ENCODE results near the gene MIS12. TPM values are rescaled to one million over a fixed set of nuclear protein-coding genes. Genes with fewer than 3 reads are reported as not detected.

Gene MIS12
- total and polyA plus RNA-seq, 2 of the 13 experiments (the other 11 are each of a cell fraction or from before 2014, with no cell fraction given) = 13.4 to 28.0 TPM

GRCh38 chr17:5486206-5487124 lies at the start of gene MIS12 (continued):
- TF ChIP-seq, protein P1, sequence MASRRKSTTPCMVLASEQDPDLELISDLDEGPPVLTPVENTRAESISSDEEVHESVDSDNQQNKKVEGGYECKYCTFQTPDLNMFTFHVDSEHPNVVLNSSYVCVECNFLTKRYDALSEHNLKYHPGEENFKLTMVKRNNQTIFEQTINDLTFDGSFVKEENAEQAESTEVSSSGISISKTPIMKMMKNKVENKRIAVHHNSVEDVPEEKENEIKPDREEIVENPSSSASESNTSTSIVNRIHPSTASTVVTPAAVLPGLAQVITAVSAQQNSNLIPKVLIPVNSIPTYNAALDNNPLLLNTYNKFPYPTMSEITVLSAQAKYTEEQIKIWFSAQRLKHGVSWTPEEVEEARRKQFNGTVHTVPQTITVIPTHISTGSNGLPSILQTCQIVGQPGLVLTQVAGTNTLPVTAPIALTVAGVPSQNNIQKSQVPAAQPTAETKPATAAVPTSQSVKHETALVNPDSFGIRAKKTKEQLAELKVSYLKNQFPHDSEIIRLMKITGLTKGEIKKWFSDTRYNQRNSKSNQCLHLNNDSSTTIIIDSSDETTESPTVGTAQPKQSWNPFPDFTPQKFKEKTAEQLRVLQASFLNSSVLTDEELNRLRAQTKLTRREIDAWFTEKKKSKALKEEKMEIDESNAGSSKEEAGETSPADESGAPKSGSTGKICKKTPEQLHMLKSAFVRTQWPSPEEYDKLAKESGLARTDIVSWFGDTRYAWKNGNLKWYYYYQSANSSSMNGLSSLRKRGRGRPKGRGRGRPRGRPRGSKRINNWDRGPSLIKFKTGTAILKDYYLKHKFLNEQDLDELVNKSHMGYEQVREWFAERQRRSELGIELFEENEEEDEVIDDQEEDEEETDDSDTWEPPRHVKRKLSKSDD (CRISPR knock-in tag; IDR thresholded peaks at IDR 0.05; ENCODE audit: low read depth) = peak; percentile 81
- TF ChIP-seq, protein P2, sequence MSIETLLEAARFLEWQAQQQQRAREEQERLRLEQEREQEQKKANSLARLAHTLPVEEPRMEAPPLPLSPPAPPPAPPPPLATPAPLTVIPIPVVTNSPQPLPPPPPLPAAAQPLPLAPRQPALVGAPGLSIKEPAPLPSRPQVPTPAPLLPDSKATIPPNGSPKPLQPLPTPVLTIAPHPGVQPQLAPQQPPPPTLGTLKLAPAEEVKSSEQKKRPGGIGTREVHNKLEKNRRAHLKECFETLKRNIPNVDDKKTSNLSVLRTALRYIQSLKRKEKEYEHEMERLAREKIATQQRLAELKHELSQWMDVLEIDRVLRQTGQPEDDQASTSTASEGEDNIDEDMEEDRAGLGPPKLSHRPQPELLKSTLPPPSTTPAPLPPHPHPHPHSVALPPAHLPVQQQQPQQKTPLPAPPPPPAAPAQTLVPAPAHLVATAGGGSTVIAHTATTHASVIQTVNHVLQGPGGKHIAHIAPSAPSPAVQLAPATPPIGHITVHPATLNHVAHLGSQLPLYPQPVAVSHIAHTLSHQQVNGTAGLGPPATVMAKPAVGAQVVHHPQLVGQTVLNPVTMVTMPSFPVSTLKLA (IDR thresholded peaks at IDR 0.05) = no peak
- no peak for TF ChIP-seq RFX1 (IDR thresholded peaks at IDR 0.05)
- TF ChIP-seq NFYB (CRISPR knock-in tag; IDR thresholded peaks at IDR 0.05) = peak; percentile 88
- TF ChIP-seq ZNF101 (CRISPR knock-in tag; IDR thresholded peaks at IDR 0.05; ENCODE audit: borderline replicate concordance, low read depth) = no peak; the same call in 1 of the 2 replicates
- TF ChIP-seq SALL1 (CRISPR knock-in tag; IDR thresholded peaks at IDR 0.05) = peak; percentile 89
- 0 out of 2 replicates have a peak, but pooled peaks have one; percentile 71 for TF ChIP-seq ZSCAN29 (CRISPR knock-in tag; conservative IDR thresholded peaks at IDR 0.05)
- no peak for TF ChIP-seq ZFP36 (IDR thresholded peaks at IDR 0.05; ENCODE audit: borderline replicate concordance, low read depth, low read length, partially characterized antibody)
- peak; percentile 86 for TF ChIP-seq KDM5A (IDR thresholded peaks at IDR 0.05; ENCODE audit: borderline replicate concordance, low read length)
- TF ChIP-seq ZNF235 (CRISPR knock-in tag; IDR thresholded peaks at IDR 0.05; ENCODE audit: borderline replicate concordance) = no peak
- no peak for TF ChIP-seq GZF1 (CRISPR knock-in tag; IDR thresholded peaks at IDR 0.05)
- TF ChIP-seq SOX6 (IDR thresholded peaks at IDR 0.05) = no peak
- TF ChIP-seq SOX6 (CRISPR knock-in tag; IDR thresholded peaks at IDR 0.05) = peak; percentile 54; the same call in 1 of the 2 replicates
- peak; percentile 89 for TF ChIP-seq PHF20 (CRISPR knock-in tag; IDR thresholded peaks at IDR 0.05)
- TF ChIP-seq ZNF253 (CRISPR knock-in tag; IDR thresholded peaks at IDR 0.05; ENCODE audit: borderline replicate concordance) = peak; percentile 91; the same call in 1 of the 2 replicates
- TF ChIP-seq JUNB (CRISPR knock-in tag; IDR thresholded peaks at IDR 0.05; ENCODE audit: borderline replicate concordance) = no peak
- TF ChIP-seq ATAD3A (CRISPR knock-in tag; IDR thresholded peaks at IDR 0.05) = peak; percentile 55; the same call in 1 of the 2 replicates
- TF ChIP-seq NR2F1 (CRISPR knock-in tag; IDR thresholded peaks at IDR 0.05) = peak in 1 of 2 experiments; percentile 43; a peak in 1 of 4 replicates
- TF ChIP-seq RNF2 (conservative IDR thresholded peaks at IDR 0.05; ENCODE audit: low read depth) = peak; percentile 98
- TF ChIP-seq ZFP36L2 (CRISPR knock-in tag; IDR thresholded peaks at IDR 0.05) = peak; percentile 25; the same call in 1 of the 2 replicates
- TF ChIP-seq HES4 (CRISPR knock-in tag; IDR thresholded peaks at IDR 0.05; ENCODE audit: borderline replicate concordance) = peak; percentile 91
- TF ChIP-seq, protein P3, sequence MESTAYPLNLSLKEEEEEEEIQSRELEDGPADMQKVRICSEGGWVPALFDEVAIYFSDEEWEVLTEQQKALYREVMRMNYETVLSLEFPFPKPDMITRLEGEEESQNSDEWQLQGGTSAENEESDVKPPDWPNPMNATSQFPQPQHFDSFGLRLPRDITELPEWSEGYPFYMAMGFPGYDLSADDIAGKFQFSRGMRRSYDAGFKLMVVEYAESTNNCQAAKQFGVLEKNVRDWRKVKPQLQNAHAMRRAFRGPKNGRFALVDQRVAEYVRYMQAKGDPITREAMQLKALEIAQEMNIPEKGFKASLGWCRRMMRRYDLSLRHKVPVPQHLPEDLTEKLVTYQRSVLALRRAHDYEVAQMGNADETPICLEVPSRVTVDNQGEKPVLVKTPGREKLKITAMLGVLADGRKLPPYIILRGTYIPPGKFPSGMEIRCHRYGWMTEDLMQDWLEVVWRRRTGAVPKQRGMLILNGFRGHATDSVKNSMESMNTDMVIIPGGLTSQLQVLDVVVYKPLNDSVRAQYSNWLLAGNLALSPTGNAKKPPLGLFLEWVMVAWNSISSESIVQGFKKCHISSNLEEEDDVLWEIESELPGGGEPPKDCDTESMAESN (CRISPR knock-in tag; conservative IDR thresholded peaks at IDR 0.05) = no peak; the same call in 1 of the 2 replicates

Measured in HepG2 (cell line).